8988T (cell line): ENCODE measurements around the gene BTNL9.
"Not testable (repeated sequence)": the region's sequence is repeated elsewhere in the genome, so short reads cannot be mapped to it uniquely, and the experiment has no call there.

ENCODE experiments used
- DNase-seq: peaks from one replicate; pipeline ENCODE4 v3.0.0; 2011

The BTNL9 gene

DNA sequence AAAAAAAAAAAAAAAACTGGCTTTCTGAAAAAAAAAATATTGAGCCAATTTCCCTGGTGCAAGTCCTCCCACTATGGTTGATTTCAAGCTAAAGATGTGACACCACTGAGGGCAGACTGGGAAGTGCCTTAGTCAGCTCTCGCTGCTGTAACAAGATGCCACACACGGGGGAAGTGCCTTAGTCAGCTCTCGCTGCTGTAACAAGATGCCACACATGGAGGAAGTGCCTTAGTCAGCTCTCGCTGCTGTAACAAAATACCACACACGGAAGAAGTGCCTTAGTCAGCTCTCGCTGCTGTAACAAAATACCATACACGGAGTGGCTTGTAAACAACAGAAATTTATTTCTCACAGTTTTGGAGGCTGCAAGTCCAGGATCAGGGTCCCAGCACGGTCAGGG, 23.4 kb downstream of the BTNL9 start:
- no peak for DNase-seq

DNA sequence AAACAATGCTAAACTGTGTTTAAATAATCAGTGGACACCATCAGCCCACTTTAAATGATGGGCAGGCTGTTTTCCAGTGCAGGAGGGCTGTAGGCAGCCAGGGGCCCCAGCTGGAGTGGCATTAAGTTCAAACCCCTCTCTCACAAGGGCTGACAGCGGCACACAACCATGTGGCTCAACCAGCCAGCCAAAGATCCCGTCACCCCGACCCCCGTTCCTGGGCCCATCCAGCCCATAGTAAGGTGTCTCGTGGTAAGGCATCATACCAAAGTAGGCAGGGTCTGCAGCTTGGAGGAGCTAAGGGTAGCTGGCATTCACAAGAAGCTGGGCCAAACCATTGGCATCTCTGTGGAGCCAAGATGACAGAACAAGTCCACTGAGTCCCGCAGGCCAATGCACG, 24.9 kb downstream of the BTNL9 start:
- DNase-seq, result no peak

- no peak for DNase-seq
Measured at GRCh38 chr5:181069767-181070491, 29.9 kb downstream of the BTNL9 start.

DNA sequence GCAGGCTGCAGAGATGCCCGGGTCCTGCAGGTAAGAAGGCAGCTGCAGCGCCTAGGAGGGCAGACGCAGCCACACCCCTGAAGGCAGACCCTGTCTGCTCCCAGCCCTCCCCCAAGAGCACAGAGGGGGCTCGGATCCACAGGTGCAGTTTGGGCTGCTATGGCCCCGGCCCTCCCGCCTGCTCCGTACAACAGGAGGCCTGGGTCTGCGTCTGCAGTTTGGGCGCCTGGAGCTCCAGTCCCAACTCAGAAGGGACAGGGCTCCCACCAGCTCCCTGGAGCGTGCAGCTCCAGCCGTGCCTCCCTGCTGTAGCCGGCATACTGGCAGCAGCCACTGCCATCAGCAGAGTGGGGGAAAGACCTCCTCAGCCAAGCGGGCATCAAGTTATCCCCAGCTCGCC, 30.5 kb downstream of the BTNL9 start:
- no peak for DNase-seq

GRCh38 chr5:181071257-181071656, 31.2 kb downstream of the BTNL9 start:
- DNase-seq, result no peak

- DNase-seq, result no peak
Measured at GRCh38 chr5:181076920-181077319, 36.9 kb downstream of the BTNL9 start.

- no peak for DNase-seq
Measured at GRCh38 chr5:181081989-181082388, 41.9 kb downstream of the BTNL9 start.

DNA sequence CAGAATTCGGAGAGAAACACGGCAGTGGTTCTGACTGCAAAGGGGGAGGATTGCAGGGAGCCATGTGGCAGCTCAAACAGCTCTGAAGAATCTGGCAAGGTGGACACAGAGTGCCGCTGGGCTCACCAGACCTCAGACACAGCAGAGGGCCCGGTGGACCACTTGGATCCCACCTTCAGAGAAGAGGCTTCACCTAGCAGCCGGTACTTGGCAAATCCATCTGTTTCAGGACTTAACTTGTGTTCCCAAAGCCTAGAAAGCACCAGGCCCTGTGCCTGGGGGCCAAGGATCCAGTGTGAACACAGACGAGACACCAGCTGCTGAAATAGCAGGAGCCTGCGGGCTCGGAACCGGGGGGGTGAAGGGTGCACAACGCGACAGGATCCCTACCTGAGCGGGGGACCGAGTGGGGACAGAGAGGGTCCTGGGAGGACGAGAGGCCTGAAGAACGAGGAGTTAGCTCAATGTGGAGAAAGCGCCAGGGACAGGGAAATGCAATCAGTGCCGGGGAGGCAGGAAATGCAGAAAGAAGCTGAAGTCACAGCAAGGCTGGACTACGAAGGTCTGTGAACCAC, 44.6 kb downstream of the BTNL9 start:
- DNase-seq, result no peak

- DNase-seq, result no peak
Measured at GRCh38 chr5:181086026-181086883, 46.2 kb downstream of the BTNL9 start.

DNA sequence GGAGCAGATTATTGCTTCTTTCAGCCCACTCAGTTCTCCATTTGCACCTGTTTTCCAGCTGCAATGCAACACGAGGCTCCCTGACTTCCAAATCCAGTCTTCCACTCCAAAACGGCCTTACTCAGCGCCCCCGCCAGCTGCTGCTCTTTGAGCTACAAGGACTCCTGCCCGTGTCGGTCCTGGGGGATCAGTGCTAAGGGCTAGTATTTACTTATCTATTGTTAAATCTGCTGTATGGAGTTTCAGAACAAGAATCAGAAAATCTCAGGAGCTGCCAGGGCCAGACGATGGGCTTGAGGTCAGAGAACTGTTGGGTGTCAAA, 46.8 kb downstream of the BTNL9 start:
- DNase-seq, result no peak

- DNase-seq, result no peak
Measured at GRCh38 chr5:181087309-181087708, 47.2 kb downstream of the BTNL9 start.

DNA sequence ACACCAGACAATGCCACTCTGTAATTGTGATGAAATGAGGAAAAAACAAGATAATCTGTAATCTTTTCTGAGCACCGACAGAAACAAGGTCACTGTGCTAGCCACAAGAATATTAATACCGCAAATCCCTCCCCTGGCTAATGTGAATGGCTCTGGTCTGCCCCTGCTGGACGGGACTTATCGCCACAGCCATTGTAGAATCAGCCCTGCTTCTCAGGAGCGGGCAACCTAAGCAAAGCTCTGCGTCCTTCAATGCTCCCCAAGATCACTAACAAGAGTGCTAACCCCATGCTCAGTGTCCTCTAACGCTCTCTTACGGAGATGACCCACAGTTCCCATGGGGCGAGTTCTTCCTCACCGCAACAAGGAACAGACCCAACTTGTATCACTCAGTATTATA, 48.2 kb downstream of the BTNL9 start:
- peak; percentile 70 for DNase-seq

GRCh38 chr5:181092428-181092827, 52.4 kb downstream of the BTNL9 start:
- no peak for DNase-seq

- not testable (repeated sequence) for DNase-seq
Measured at GRCh38 chr5:181095162-181095561, 55.1 kb downstream of the BTNL9 start.

GRCh38 chr5:181096721-181097382, 56.8 kb downstream of the BTNL9 start:
- not testable (repeated sequence) for DNase-seq

- DNase-seq, result not testable (repeated sequence)
Measured at GRCh38 chr5:181097383-181097753, 57.3 kb downstream of the BTNL9 start.

- DNase-seq, result not testable (repeated sequence)
Measured at GRCh38 chr5:181097759-181098491, 57.9 kb downstream of the BTNL9 start.

DNA sequence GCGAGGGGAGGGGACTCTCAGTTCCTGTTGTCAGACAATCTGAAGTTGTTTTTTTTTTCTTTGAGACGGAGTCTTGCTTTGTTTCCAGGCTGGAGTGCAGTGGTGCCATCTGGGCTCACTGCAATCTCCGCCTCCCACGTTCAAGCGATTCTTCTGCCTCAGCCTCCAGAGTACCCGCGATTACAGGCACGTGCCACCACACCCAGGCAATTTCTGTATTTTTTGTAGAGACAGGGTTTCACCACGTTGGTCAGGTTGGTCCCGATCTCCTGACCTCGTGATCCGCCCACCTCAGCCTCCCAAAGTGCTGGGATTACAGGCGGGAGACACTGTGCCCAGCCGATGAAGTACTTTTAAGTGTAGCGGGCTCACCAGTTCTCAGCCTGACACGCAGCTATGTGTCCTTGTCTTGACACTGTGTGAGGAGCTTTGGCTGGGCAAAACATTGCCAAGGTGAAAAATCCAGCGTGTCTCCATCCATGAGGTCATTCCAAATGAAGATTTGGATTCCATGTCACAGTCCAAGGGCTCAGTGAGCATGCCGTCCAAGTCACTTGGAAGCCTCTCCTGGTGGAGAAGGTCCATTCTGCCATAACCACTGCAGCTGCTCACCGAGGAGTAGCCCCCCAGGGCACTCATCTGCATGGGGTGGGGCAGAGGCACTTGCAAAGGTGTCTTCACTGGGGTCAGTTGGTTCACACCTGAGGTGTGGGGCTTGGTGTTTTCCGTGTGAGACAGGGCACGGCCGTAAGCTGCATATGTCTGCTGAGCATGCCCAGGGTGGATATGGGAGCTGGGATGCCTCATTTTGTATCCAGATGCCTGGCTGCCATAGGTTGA, 58.9 kb downstream of the BTNL9 start:
- no peak for DNase-seq

- no peak for DNase-seq
Measured at GRCh38 chr5:181099602-181100086, 59.6 kb downstream of the BTNL9 start.

DNA sequence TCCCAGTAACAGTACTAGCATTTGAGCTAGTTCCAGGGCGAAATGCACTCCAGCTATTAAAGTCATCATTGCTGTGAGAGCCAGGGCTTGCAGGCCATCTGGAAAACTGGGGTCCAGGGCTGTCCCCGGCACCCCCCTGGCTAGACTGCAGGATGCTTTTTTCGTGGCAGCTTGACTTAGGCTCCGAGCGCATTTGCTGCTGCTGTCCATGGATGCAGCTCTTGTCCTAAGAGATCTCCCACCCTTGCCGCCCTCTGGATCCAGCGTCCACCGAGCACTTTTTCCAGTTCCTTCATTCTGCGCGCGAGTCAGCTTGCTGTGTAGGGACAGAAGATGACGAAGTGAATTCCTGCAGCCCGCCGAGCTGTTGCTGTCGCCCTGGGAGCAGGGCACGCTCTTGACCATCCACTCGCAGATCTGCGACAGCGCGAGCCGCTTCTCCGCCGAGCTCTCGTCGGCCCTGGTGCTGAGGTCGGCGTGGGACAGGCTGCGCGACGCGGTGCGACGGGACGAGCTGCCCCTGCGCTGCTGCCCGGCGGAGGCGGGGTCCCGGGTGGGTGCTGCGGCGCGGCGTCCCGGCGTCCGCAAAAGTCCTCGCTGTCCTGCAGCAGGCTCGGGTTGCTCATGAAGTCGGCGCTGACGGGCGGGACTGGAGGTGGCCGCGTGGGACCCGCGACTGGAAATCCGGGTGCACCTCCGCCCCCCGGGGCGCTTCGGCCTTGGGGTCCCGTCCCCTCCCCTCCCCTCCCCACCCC, 60.2 kb downstream of the BTNL9 start:
- DNase-seq, result no peak
